Activated CD8-positive, alpha-beta memory T cell treated with anti-CD3 and anti-CD28 coated beads for 36 hours (primary cell): ENCODE results near the gene USP21. TPM values are rescaled to one million over a fixed set of nuclear protein-coding genes. Genes with fewer than 3 reads are reported as not detected.

Experiments
- CTCF ChIA-PET: fragments of 350-600 bp; sonication (Branson Sonifier 250); formaldehyde crosslinking; loops from one replicate; lab custom pipeline; 2021; ENCODE audit warnings: antibody characterized with exemption; lab: Charles Lee
- POLR2A ChIA-PET: fragments of 350-600 bp; sonication (Branson Sonifier 250); formaldehyde crosslinking; loops from one replicate; lab custom pipeline; 2021; ENCODE audit warnings: antibody characterized with exemption; lab: Charles Lee
- total RNA-seq, 2 experiments: library from RNA; stranded (reverse); gene quantifications; one replicate each; pipeline ENCODE4 v1.2.3, GENCODE V29; 2021

The USP21 gene
- 10 to 100 TPM; 23.4 to 25.3 TPM for total RNA-seq

GRCh38 chr1:161159087-161159912 lies at the start of gene USP21:
USP21 (plus strand) TSS chr1:161159500; CDS start chr1:161160641, 1,141 bp downstream.
- POLR2A ChIA-PET, result no interaction called here
- CTCF ChIA-PET, result interaction anchor here (1.5 kb wide), 1 partner anchor 10 kb away, joined by 4 read pairs; no protein-coding TSS in a partner anchor

GRCh38 chr1:161111117-161111516 lies 48.2 kb upstream of the USP21 start:
- ChIA-PET POLR2A (no interaction called here), CTCF (no interaction called here)

- ChIA-PET POLR2A (no interaction called here), CTCF (no interaction called here)
These were observed 47.8 kb upstream of the USP21 start for GRCh38 chr1:161111527-161111926.

GRCh38 chr1:161113915-161114314 lies 45.4 kb upstream of the USP21 start:
- POLR2A ChIA-PET, result no interaction called here
- CTCF ChIA-PET, result interaction anchor here (1.0 to 1.2 kb wide), 2 partner anchors 11 to 21 kb away, joined by 3 read pairs; no protein-coding TSS in a partner anchor

GRCh38 chr1:161114556-161114955 lies 44.7 kb upstream of the USP21 start:
- CTCF ChIA-PET, result interaction anchor here (1.2 kb wide), 1 partner anchor 21 kb away, joined by 3 read pairs; no protein-coding TSS in a partner anchor
- POLR2A ChIA-PET, result no interaction called here

GRCh38 chr1:161115132-161115711 lies 44.1 kb upstream of the USP21 start:
- ChIA-PET POLR2A (no interaction called here), CTCF (no interaction called here)

- POLR2A ChIA-PET, result interaction anchor here (3.3 kb wide), 1 partner anchor 16 kb away, joined by 23 read pairs; the partner anchor contains the start of gene DEDD
These were observed 43.3 kb upstream of the USP21 start for GRCh38 chr1:161115961-161116360.

GRCh38 chr1:161117759-161118581 lies 41.3 kb upstream of the USP21 start, which contains the start of the genes NIT1 and PFDN2:
NIT1 (plus strand) TSS chr1:161118105; CDS start chr1:161118177, 72 bp downstream.
PFDN2 (minus strand) TSS chr1:161118037; CDS start chr1:161118026, 11 bp downstream.
- POLR2A ChIA-PET, result interaction anchor here (0.8 to 3.3 kb wide), 10 partner anchors 11 to 188 kb away, joined by 3 to 23 read pairs (median 4); partner anchors contain the start of genes ARHGAP30, DEDD, PPOX and UFC1

More at GRCh38 chr1:161115961-161116360, 43.3 kb upstream of the USP21 start:
- CTCF ChIA-PET, result interaction anchor here (1.5 kb wide), 1 partner anchor 17 kb away, joined by 5 read pairs; the partner anchor contains the start of gene DEDD

GRCh38 chr1:161119092-161119903 lies 40.0 kb upstream of the USP21 start:
- ChIA-PET CTCF (no interaction called here), POLR2A (interaction anchor here (0.6 to 3.3 kb wide), 2 partner anchors 13 kb away, joined by 4 to 23 read pairs; partner anchors contain the start of gene DEDD)

More at GRCh38 chr1:161117759-161118581, 41.3 kb upstream of the USP21 start, which contains the start of the genes NIT1 and PFDN2:
- CTCF ChIA-PET, result interaction anchor here (0.9 to 1.9 kb wide), 4 partner anchors 13 to 76 kb away, joined by 3 to 10 read pairs (median 4); partner anchors contain the start of genes ARHGAP30 and PPOX

GRCh38 chr1:161121042-161121650 lies 38.2 kb upstream of the USP21 start:
- CTCF ChIA-PET, result interaction anchor here (0.7 to 1.8 kb wide), 3 partner anchors 11 to 49 kb away, joined by 4 to 7 read pairs (median 4); partner anchors contain the start of gene DEDD
- POLR2A ChIA-PET, result no interaction called here

GRCh38 chr1:161121834-161122233 lies 37.5 kb upstream of the USP21 start:
- POLR2A ChIA-PET, result no interaction called here

GRCh38 chr1:161122967-161123366 lies 36.3 kb upstream of the USP21 start:
- ChIA-PET POLR2A (no interaction called here), CTCF (interaction anchor here (1.2 kb wide), 1 partner anchor 17 kb away, joined by 3 read pairs; no protein-coding TSS in a partner anchor)

More at GRCh38 chr1:161121834-161122233, 37.5 kb upstream of the USP21 start:
- CTCF ChIA-PET, result interaction anchor here (0.7 to 1.8 kb wide), 4 partner anchors 10 to 49 kb away, joined by 3 to 7 read pairs (median 4); partner anchors contain the start of gene DEDD

GRCh38 chr1:161127649-161128048 lies 31.7 kb upstream of the USP21 start:
- POLR2A ChIA-PET, result interaction anchor here (0.5 kb wide), 2 partner anchors 18 to 98 kb away, joined by 3 to 4 read pairs; partner anchors contain the start of gene TOMM40L
- CTCF ChIA-PET, result interaction anchor here (0.9 to 1.4 kb wide), 3 partner anchors 11 to 66 kb away, joined by 3 to 5 read pairs (median 3); no protein-coding TSS in a partner anchor

- ChIA-PET POLR2A (interaction anchor here (1.0 kb wide), 1 partner anchor 11 kb away, joined by 3 read pairs; the partner anchor contains the start of genes NIT1 and PFDN2), CTCF (interaction anchor here (0.6 kb wide), 1 partner anchor 13 kb away, joined by 4 read pairs; no protein-coding TSS in a partner anchor)
These were observed 30.5 kb upstream of the USP21 start for GRCh38 chr1:161128591-161129420.

GRCh38 chr1:161130266-161130665 lies 29.0 kb upstream of the USP21 start:
- CTCF ChIA-PET, result interaction anchor here (1.6 kb wide), 1 partner anchor 33 kb away, joined by 7 read pairs; no protein-coding TSS in a partner anchor
- POLR2A ChIA-PET, result interaction anchor here (0.6 kb wide), 1 partner anchor 36 kb away, joined by 3 read pairs; the partner anchor contains the start of gene PPOX
